GM12801 (cell line): ENCODE data around the gene SELPLG.

Experiments
- TF ChIP-seq, protein P1 (sequence below): IDR thresholded peaks from one replicate; pipeline ENCODE4 v1.5.1; 2011; ENCODE audit warnings: control low read depth; ENCODE audit not compliant: insufficient read length; ENCODE audit errors: extremely low read depth

The SELPLG gene

GRCh38 chr12:108587826-108588225 lies 45.9 kb downstream of the SELPLG start:
- TF ChIP-seq, protein P1, sequence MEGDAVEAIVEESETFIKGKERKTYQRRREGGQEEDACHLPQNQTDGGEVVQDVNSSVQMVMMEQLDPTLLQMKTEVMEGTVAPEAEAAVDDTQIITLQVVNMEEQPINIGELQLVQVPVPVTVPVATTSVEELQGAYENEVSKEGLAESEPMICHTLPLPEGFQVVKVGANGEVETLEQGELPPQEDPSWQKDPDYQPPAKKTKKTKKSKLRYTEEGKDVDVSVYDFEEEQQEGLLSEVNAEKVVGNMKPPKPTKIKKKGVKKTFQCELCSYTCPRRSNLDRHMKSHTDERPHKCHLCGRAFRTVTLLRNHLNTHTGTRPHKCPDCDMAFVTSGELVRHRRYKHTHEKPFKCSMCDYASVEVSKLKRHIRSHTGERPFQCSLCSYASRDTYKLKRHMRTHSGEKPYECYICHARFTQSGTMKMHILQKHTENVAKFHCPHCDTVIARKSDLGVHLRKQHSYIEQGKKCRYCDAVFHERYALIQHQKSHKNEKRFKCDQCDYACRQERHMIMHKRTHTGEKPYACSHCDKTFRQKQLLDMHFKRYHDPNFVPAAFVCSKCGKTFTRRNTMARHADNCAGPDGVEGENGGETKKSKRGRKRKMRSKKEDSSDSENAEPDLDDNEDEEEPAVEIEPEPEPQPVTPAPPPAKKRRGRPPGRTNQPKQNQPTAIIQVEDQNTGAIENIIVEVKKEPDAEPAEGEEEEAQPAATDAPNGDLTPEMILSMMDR, result no peak

- TF ChIP-seq, protein P1, result no peak
Observed at GRCh38 chr12:108586306-108586705, 47.4 kb downstream of the SELPLG start.

DNA sequence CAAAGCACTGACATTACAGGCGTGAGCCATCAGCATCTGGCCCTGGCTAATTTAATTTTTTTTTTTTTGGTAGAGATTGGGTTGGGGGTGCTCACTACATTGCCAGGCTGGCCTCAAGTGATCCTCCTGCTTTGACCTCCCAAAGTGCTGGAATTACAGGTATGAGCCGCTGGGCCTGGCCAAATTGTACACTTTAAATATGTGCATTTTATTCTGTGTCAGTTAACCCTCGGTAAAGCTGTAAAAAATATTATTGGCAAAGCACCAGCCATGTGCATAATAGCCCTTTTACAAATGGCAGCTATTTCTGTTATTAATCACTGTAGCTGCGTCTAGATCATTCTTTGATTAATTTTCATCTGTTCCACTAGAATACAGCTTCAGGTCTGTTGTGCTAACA lies 47.8 kb downstream of the SELPLG start:
- TF ChIP-seq, protein P1, result no peak

- TF ChIP-seq, protein P1, result no peak
Observed at GRCh38 chr12:108584456-108585065, 49.1 kb downstream of the SELPLG start.

- TF ChIP-seq, protein P1, result no peak
Observed at GRCh38 chr12:108583991-108584390, 49.7 kb downstream of the SELPLG start.

DNA sequence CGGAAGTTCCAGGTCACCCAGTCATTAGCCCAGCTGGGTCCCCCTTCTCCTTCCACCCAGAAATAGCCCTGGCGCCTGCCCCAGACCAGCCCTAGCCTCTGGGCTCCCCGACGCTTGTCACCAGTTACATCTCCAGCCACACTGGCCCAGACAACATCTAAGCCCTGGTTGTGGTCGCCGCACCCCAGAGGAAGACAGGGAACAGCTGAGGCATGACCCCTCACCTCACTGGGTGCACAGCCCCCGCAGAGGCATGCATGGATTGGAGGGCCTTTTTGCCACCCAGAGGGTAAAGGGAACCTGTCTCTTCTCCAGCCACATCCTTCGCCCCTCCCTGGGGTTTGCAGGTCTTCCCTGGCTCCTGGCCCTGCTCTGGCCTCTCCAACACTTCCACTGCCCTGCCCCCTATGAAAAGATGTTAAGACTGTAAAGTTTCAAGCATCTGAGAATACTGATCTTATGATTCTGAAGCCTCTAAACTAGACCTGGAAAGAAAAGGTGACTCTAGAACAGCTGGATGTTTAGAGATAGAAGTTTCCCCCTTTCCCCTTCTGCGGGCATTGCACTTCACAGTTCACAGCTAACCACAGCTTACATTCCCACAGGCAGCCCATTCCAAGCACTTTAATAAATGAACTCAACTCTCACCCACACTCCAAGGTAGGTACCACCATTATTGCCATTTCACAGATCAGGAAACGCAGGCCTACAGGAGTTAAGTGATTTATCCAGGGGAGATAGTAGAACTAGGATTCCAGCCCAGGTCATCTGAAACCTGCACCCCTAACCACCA lies 50.5 kb downstream of the SELPLG start:
- TF ChIP-seq, protein P1, result no peak

DNA sequence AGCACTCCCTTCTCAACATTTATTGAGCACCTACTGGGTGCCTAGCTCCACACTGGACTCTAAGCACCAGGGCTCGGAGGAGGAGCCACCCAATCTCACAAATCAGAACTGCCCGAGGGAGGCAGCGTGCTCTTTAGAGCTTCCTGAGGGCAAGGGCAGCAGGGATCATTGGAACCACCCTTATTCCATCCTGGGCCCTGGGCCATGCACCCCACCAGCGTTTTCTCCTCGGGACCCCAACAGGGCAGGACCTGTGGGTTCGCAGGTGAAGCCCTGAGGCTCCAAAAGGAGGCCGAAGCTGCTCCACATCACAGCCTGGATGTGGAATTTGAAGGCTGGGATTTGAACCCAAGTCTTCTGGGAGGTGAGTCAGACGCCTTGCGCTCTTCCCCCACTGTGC lies 51.2 kb downstream of the SELPLG start:
- TF ChIP-seq, protein P1, result no peak
